ENCODE measurements around the gene CASK. TPM values are rescaled to one million over a fixed set of nuclear protein-coding genes. Genes with fewer than 3 reads are reported as not detected.

Gene CASK
- total RNA-seq, 1 experiment from 2014 or later: 163 TPM

DNA sequence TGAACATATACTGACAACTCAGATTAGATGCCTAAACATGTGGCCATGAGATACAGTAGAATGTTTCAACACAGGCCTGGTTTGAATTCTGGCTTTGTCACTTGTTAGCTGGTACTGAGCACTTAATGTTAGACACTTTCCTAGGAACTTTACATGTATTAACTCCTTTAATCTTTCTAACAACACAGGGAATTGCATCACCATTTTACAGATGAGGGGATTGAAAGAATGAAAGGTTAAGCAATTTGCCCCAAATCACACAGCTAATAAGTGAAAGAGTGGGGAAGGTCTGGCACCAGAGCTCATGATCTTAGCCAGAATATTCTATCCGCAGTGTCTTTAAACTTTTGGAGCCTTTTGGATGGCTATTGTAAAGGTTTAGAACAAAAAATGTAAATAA is 380.3 kb downstream of the CASK start:
- Histone ChIP-seq H3K4me3 (ENCODE audit: low read depth, low read length) (no peak overlapping the region), H3K27me3 (replicated peaks; ENCODE audit: control insufficient read depth, insufficient read depth, low read length) (no peaks in the 10 kb centered on the region), H3K9me3 (no peaks in the 10 kb centered on the region), H3K4me1 (peaks cover 27% of the 10 kb centered on the region), H3K36me3 (ENCODE audit: control insufficient read depth, insufficient read depth, low read length) (no peaks in the 10 kb centered on the region)
- POLR2A ChIA-PET: no interaction called here
- H3K4me3 Mint-ChIP-seq (ENCODE audit: unreplicated experiment): no peak overlapping the region
- intact Hi-C loops (cut with micrococcal nuclease; ENCODE audit: unreplicated experiment): loop anchor here (2.0 kb wide), 1 partner anchor 60 kb away; no protein-coding TSS in a partner anchor
- H3K27ac Mint-ChIP-seq (ENCODE audit: unreplicated experiment): no peak overlapping the region
- H3K36me3 Mint-ChIP-seq (ENCODE audit: insufficient read depth, unreplicated experiment): peaks cover 33% of the 10 kb centered on the region
- no peak for DNase-seq
- H3K4me1 Mint-ChIP-seq (ENCODE audit: low read depth, unreplicated experiment): peaks cover 6% of the 10 kb centered on the region
- TF ChIP-seq, protein P1, sequence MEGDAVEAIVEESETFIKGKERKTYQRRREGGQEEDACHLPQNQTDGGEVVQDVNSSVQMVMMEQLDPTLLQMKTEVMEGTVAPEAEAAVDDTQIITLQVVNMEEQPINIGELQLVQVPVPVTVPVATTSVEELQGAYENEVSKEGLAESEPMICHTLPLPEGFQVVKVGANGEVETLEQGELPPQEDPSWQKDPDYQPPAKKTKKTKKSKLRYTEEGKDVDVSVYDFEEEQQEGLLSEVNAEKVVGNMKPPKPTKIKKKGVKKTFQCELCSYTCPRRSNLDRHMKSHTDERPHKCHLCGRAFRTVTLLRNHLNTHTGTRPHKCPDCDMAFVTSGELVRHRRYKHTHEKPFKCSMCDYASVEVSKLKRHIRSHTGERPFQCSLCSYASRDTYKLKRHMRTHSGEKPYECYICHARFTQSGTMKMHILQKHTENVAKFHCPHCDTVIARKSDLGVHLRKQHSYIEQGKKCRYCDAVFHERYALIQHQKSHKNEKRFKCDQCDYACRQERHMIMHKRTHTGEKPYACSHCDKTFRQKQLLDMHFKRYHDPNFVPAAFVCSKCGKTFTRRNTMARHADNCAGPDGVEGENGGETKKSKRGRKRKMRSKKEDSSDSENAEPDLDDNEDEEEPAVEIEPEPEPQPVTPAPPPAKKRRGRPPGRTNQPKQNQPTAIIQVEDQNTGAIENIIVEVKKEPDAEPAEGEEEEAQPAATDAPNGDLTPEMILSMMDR (IDR thresholded peaks at IDR 0.05; ENCODE audit: insufficient read depth in 1 of 2, low read depth in 1 of 2, low read length in 1 of 2, severe bottlenecking in 1 of 2, unreplicated experiment in 1 of 2): no peak
- no peaks in the 10 kb centered on the region for H3K9me3 Mint-ChIP-seq (ENCODE audit: unreplicated experiment)
- BruUV-seq (replicated peaks): no TSS peak
- CTCF ChIA-PET: interaction anchor here (0.9 kb wide), 1 partner anchor 18 kb away, joined by 3 read pairs; no protein-coding TSS in a partner anchor
- no peaks in the 10 kb centered on the region for H3K27me3 Mint-ChIP-seq (ENCODE audit: insufficient read depth, unreplicated experiment)

DNA sequence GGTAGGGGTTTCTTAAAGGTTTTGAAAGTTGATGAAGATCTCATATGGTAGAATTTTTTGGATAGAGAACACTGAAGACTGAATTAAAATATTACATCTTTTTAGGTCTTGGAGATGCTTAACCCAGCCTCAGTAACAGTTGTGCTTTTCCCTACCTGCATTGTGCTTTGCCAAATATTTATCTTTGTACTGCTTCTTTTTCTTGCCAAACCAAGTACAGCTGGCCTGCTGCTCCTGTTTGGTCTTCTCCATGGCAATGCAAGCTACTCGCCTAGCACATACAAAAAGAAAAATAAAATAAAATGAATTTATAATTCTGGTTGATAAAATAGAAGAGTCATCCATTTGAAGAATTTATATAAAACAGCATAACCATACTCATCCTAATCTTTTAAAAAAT is 380.8 kb downstream of the CASK start:
- Histone ChIP-seq H3K9me3 (no peaks in the 10 kb centered on the region), H3K4me1 (peaks cover 27% of the 10 kb centered on the region), H3K36me3 (ENCODE audit: control insufficient read depth, insufficient read depth, low read length) (no peaks in the 10 kb centered on the region), H3K27me3 (replicated peaks; ENCODE audit: control insufficient read depth, insufficient read depth, low read length) (no peaks in the 10 kb centered on the region), H3K4me3 (ENCODE audit: low read depth, low read length) (no peak overlapping the region)
- intact Hi-C loops (cut with micrococcal nuclease; ENCODE audit: unreplicated experiment): loop anchor here (2.0 kb wide), 1 partner anchor 60 kb away; no protein-coding TSS in a partner anchor
- Mint-ChIP-seq H3K27ac (ENCODE audit: unreplicated experiment) (peak overlapping the region; percentile 10), H3K27me3 (ENCODE audit: insufficient read depth, unreplicated experiment) (no peaks in the 10 kb centered on the region), H3K9me3 (ENCODE audit: unreplicated experiment) (no peaks in the 10 kb centered on the region), H3K36me3 (ENCODE audit: insufficient read depth, unreplicated experiment) (peaks cover 29% of the 10 kb centered on the region), H3K4me1 (ENCODE audit: low read depth, unreplicated experiment) (peaks cover 6% of the 10 kb centered on the region), H3K4me3 (ENCODE audit: unreplicated experiment) (no peak overlapping the region)
- no TSS peak for BruUV-seq (replicated peaks)
- ChIA-PET CTCF (interaction anchor here (0.9 kb wide), 1 partner anchor 17 kb away, joined by 3 read pairs; no protein-coding TSS in a partner anchor), POLR2A (no interaction called here)
- TF ChIP-seq, protein P1 (IDR thresholded peaks at IDR 0.05; ENCODE audit: insufficient read depth in 1 of 2, low read depth in 1 of 2, low read length in 1 of 2, severe bottlenecking in 1 of 2, unreplicated experiment in 1 of 2): no peak
- DNase-seq: no peak

DNA sequence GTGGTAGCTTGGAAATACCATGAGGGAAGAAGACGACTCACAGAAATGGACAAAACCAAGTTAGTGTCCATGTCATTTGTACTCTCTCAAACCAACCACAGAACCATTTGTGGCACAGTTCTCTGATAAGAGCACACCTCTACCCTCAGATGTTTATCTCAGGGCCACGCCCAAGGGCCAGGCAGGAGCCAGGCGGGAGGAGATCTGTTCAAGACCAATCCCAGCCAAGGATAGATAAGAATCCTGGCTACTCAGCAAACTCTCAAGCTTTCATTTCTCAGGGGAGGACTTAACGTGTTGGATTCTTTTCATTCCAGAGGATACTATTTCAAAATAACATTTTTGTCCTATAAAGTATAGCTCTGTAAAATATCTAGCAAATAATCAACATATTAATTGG is 381.2 kb downstream of the CASK start:
- no peaks in the 10 kb centered on the region for H3K27me3 Mint-ChIP-seq (ENCODE audit: insufficient read depth, unreplicated experiment)
- Histone ChIP-seq H3K9me3 (no peaks in the 10 kb centered on the region), H3K4me3 (ENCODE audit: low read depth, low read length) (no peak overlapping the region), H3K36me3 (ENCODE audit: control insufficient read depth, insufficient read depth, low read length) (no peaks in the 10 kb centered on the region), H3K27me3 (replicated peaks; ENCODE audit: control insufficient read depth, insufficient read depth, low read length) (no peaks in the 10 kb centered on the region), H3K4me1 (peaks cover 27% of the 10 kb centered on the region)
- H3K9me3 Mint-ChIP-seq (ENCODE audit: unreplicated experiment): no peaks in the 10 kb centered on the region
- peak; percentile 67 to 75 for DNase-seq
- ChIA-PET POLR2A (no interaction called here), CTCF (interaction anchor here (0.9 kb wide), 1 partner anchor 17 kb away, joined by 3 read pairs; no protein-coding TSS in a partner anchor)
- H3K4me3 Mint-ChIP-seq (ENCODE audit: unreplicated experiment): no peak overlapping the region
- H3K4me1 Mint-ChIP-seq (ENCODE audit: low read depth, unreplicated experiment): peaks cover 3% of the 10 kb centered on the region
- peak overlapping the region; percentile 10 for H3K27ac Mint-ChIP-seq (ENCODE audit: unreplicated experiment)
- TF ChIP-seq, protein P1 (IDR thresholded peaks at IDR 0.05; ENCODE audit: insufficient read depth in 1 of 2, low read depth in 1 of 2, low read length in 1 of 2, severe bottlenecking in 1 of 2, unreplicated experiment in 1 of 2): no peak
- no TSS peak for BruUV-seq (replicated peaks)
- intact Hi-C loops (cut with micrococcal nuclease; ENCODE audit: unreplicated experiment): loop anchor here (2.0 kb wide), 1 partner anchor 59 kb away; no protein-coding TSS in a partner anchor
- H3K36me3 Mint-ChIP-seq (ENCODE audit: insufficient read depth, unreplicated experiment): peaks cover 25% of the 10 kb centered on the region
